GM19035 (cell line): ENCODE results near the gene FAM177B.

Experiments used
- ATAC-seq: cut with Tn5 transposase; IDR thresholded peaks from one replicate; pipeline ENCODE4 v1.9.1; 2021; ENCODE audit not compliant: unreplicated experiment

Gene FAM177B

DNA sequence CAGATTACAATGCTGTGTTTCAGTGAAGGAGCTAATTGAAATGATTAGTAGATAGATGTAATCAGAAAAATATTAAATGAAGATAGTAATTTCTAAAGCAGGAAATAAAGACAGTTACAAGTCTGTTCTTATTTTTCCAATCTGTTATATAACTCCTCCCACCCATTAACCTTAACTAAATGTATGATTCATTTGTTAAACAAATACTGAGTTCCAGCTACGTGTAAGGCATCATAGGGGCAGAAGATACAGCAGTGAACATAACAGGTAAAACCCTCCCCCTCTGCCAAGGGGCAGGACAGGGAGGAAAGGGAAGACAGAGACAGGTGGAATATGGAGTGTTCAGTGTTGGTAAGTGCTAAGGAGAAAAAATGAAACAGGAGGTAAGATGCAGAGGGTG lies at the start of gene FAM177B:
Gene FAM177B (plus strand): TSS at position 231 of the 400 bp plus-strand sequence. CDS start 9,344 bp downstream, outside the sequence.
- no peak for ATAC-seq

DNA sequence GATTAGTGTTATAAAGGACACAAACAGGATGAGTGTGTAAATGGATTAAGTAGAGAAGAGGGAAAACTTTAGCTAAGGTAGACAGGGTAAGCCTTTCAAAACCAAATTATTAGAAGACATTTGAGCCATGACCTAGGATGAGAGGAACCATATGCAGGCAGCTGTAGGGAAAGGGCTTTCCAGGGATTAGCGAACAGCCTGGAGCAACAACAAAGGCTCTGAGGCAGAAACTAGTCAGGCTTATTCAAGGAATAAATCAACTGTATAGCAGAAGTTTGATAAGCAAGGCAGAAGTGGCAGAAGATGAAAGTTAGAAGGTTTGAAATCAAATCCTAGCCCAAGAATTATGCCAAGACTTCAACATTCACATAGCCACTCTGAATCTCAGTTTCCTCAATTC lies 46.0 kb upstream of the FAM177B start:
- no peak for ATAC-seq

GRCh38 chr1:222694927-222695326 lies 42.1 kb upstream of the FAM177B start:
- no peak for ATAC-seq

DNA sequence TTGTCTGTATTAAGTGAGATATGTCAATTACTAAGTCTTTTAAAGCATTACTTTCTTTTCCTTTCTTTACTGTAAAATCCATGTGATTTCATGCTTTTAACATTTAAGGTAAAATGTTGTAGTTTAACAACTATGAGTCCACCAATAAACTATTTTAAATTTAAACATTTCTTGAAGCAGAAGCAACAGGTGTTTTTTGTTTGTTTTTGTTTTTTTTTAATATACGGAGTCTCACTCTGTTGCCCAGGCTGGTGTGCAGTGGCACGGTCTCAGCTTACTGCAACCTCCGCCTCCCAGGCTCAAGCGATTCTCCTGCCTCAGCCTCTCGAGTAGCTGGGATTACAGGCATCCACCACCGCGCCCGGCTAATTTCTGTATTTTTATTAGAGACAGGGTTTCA lies 40.3 kb upstream of the FAM177B start:
- no peak for ATAC-seq

DNA sequence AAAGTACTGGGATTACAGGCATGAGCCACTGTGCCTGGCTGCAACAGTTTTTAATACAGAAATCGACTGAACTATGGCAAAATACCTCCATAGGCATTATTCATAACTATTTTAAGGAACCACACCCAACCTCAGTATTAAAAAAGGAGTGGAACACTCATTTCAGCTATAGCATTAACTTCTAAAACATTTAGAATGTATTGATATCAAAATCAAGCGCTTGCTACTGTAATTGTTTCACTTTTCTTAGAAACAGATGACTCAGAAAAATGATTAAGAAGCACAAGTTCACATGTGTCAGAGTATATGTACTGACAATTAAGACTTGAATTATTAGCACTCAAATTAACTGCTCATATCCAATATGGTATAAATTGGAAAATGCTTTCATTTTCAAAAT lies 39.8 kb upstream of the FAM177B start:
- ATAC-seq = no peak

DNA sequence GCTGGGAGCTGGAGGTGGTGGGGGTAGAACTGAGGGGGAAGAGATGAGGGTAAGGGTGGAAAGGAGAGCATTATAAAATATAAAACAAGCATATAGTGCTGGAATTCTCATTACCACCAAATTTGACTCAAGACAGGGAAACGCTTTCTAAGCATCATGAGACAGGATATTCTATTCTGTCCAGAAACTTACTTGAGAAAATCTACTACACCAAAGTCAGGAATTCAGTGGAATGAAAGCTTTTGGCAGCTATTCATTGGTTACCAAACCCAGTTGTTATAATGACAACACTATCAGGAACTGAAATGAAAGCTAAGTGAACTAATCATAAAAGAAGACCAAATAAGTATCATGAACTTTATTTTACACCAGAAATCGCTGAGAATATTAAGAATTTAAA lies 39.2 kb upstream of the FAM177B start:
- ATAC-seq = no peak

DNA sequence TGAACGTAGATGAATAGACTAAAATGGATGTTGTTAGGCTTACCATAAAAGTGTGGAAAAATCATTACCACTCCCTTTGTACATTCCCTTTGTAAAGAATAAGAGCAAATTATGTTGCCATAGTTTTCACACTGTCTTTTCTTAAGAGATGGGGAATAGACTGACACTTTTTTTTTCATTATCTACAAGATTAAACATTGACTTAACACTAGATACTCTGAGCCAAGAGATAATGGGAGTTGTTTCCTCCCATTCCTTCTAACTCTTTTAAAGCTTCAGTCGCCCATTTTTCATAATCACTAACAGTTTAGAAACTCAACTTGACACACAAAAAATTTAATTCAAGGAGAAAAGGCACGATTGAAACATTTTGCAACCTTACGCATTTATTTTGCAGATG lies 34.8 kb upstream of the FAM177B start:
- no peak for ATAC-seq

- no peak for ATAC-seq
Observed at GRCh38 chr1:222704260-222704659, 32.7 kb upstream of the FAM177B start.

DNA sequence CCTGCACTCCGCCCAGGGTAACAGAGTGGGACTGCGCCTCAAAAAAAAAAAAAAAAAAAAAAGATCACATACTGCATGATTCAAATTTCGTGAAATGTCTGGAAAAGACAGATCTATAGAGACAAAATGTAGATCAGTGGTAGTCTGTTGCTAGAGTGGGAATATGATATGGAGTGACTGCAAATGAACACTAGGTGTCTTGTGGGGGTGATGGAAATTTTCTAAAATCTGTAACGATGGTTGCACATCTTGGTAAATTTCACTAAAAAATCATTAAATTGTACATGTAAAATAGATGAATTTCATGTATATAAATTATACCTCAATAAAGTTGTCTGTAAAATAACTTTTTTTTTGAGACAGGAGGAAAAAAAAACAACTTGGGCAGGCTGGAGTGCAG lies 30.2 kb upstream of the FAM177B start:
- ATAC-seq = no peak

GRCh38 chr1:222709700-222710153 lies 27.3 kb upstream of the FAM177B start:
- ATAC-seq = no peak

GRCh38 chr1:222711319-222712252 lies 25.4 kb upstream of the FAM177B start:
- peak; percentile 39 for ATAC-seq

GRCh38 chr1:222712253-222713090 lies 24.5 kb upstream of the FAM177B start, which contains the start of the genes AIDA and BROX:
TSS of gene AIDA (minus strand) at chr1:222712491. CDS start at chr1:222712317, 174 bp downstream.
TSS of gene BROX (plus strand) at chr1:222712564. CDS start at chr1:222715700, 3,136 bp downstream.
- peak; percentile 85 for ATAC-seq

- peak; percentile 65 for ATAC-seq
Observed at GRCh38 chr1:222713091-222713961, 23.7 kb upstream of the FAM177B start.

- ATAC-seq = no peak
Observed at GRCh38 chr1:222716393-222716792, 20.6 kb upstream of the FAM177B start.

DNA sequence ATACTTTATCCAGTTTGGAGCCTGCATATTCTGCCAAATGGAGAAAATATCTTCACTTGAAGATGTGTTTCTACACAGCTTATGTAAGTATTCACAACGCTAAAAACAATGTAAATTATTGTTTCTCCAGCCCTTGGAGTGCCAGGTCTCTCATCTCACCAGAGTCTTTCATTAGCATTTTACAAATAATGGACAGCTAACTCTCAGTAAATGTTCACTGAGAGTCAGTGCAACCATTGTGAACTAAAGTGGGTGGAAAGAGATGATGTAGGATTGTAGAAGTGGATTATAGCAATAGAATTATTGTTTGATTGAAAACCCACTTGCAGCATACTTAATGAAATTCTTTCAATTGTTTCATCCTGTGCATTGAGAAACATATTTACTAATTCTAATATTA lies 8.3 kb upstream of the FAM177B start:
- no peak for ATAC-seq

GRCh38 chr1:222730866-222731265 lies 6.1 kb upstream of the FAM177B start:
- no peak for ATAC-seq

GRCh38 chr1:222732216-222733159 lies 4.5 kb upstream of the FAM177B start:
- peak; percentile 99 for ATAC-seq

- ATAC-seq = no peak
Observed at GRCh38 chr1:222734740-222735139, 2.3 kb upstream of the FAM177B start.

DNA sequence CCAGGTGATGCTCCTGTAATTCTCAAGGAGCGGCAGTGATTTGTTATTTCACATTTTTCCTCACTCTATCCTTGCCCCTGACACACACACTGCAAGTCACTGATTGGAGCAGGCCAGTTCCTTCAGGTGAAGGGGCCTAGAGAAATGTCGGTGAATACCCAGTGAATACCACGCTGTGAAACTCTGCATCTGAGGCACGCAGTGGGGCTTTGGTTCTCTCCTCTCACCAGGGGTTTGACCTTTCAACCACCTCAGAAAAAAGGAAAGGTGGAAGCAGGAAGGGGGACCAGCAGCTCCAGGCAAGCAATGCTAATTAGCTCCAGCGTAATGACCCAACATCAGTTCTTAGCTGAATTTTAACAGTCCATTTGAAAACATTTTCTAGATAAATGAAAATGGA lies 532 bp upstream of the FAM177B start:
- ATAC-seq = no peak
